ENCODE data around the gene KLRC3. TPM values are rescaled to one million over a fixed set of nuclear protein-coding genes. Genes with fewer than 3 reads are reported as not detected.
"Not testable (repeated sequence)": the region's sequence is repeated elsewhere in the genome, so short reads cannot be mapped to it uniquely, and the experiment has no call there.

KLRC3 gene
- total and polyA plus RNA-seq, 8 donors = not detected

DNA sequence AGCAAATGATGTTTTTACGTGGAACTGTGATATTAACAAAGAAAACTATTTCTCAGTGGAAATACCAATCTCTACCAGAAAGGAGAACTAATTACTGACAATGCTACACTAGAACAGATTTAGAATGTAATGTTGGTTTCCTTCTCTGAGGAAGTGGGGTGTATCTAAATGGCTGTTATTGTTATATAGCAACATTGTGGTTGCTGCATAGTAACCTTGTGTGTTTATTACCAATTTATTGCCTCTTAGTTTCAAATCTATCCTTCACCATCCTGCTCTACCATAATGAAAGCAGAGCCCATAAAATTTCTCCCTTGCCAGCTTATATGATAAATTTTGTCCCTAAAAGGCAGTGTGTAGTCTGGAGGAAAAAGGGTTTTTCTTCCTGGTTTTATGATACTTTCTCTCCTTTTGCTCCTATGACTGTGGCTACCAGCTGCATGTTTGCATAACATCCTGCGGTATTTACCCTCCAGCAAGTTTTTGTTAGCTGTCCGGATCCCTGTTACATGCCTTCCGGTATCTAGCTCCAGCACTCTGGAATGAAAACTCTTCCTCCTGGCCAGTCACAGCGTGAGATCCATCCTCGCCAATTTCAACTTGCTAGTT, 24.9 kb downstream of the KLRC3 start:
- Histone ChIP-seq H3K36me3 (no peaks in the 10 kb centered on the region), H3K27ac (peak overlapping the region in 2 of 4 donors; percentile 5 to 42), H3K9me3 (no peaks in the 10 kb centered on the region), H3K4me1 (no peaks in the 10 kb centered on the region), H3K4me3 (no peak overlapping the region), H3K27me3 (no peaks in the 10 kb centered on the region)
- no peak for DNase-seq
- ATAC-seq = peak; percentile 50 to 86 (median 86)
- intact Hi-C loops (cut with DNase I) = no loop called here
- TF ChIP-seq CTCF (IDR thresholded peaks at IDR 0.05) = no peak
- WGBS, 2 donors = 17 to 19% methylated on average over 6 of the region's 6 CpGs
- FAIRE-seq = peak; percentile 91

DNA sequence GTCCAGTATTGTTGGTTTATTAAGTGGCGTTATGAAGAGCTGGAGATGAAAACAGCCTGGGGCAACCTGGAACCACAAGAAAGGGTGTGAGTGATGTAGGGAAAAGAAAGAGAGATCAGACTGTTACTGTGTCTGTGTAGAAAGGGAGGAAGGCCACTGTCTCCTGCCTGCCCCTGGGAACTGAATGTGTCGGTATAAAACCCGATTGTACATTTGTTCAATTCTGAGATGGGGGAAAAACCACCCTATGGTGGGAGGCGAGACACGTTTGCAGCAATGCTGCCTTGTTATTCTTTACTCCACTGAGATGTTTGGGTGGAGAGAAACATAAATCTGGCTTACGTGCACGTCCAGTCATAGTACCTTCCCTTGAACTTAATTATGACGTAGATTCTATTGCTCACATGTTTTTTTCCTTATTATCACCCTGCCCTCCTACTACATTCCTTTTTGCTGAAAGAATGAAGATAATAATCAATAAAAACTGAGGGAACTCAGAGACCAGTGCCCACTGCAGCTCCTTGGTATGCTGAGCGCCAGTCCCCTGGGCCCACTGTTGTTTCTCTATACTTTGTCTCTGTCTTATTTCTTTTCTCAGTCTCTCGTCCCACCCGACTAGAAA, 25.8 kb downstream of the KLRC3 start:
- H3K36me3 ChIP-seq; DNase-seq; H3K4me3 ChIP-seq; H3K4me1 ChIP-seq; H3K27me3 ChIP-seq; FAIRE-seq; H3K9me3 ChIP-seq; ATAC-seq; H3K27ac ChIP-seq; intact Hi-C loops (cut with DNase I): not testable (repeated sequence)
- 85 to 90% methylated on average over 11 of the region's 11 CpGs for WGBS, 2 donors

GRCh38 chr12:10393291-10393690, 27.1 kb downstream of the KLRC3 start:
- H3K27ac ChIP-seq = no peak overlapping the region
- no peak for ATAC-seq
- DNase-seq = no peak
- H3K36me3 ChIP-seq = no peaks in the 10 kb centered on the region
- intact Hi-C loops (cut with DNase I) = no loop called here
- 54% methylated on average over 3 of the region's 3 CpGs for WGBS, 2 donors
- H3K4me1 ChIP-seq = no peaks in the 10 kb centered on the region
- H3K27me3 ChIP-seq = no peaks in the 10 kb centered on the region
- TF ChIP-seq CTCF (IDR thresholded peaks at IDR 0.05) = no peak
- no peak for FAIRE-seq
- H3K4me3 ChIP-seq = no peak overlapping the region
- no peaks in the 10 kb centered on the region for H3K9me3 ChIP-seq

DNA sequence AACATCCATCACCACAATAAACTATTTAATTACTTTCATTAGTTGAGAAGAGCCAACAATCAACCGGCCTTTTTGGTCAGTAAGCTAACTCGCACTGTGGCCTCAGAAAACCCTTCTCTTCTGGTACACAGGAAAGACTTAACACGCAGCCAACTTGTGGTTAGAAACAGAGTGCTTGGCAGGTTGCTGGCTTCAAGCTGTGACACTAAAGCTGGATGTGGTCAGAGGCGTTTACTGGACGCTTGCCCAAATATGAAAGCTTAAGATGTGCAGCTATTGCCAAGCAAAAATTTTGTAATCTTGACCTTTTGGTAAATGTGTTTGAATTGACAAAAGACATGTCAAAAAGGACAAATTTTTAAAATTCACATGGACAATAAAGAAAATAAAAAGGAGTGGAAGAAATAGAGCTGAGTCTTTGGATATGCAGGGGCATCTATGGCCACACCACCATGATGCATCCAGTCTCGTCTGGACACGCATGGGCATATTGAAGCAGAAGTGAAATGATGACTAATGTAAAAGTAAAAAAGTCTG, 27.9 kb downstream of the KLRC3 start:
- WGBS, 2 donors = 70 to 78% methylated on average over 7 of the region's 7 CpGs
- no peak overlapping the region for H3K27ac ChIP-seq
- no peaks in the 10 kb centered on the region for H3K4me1 ChIP-seq
- no peak overlapping the region for H3K4me3 ChIP-seq
- H3K9me3 ChIP-seq = no peaks in the 10 kb centered on the region
- no peaks in the 10 kb centered on the region for H3K27me3 ChIP-seq
- no peak for DNase-seq
- intact Hi-C loops (cut with DNase I) = no loop called here
- ATAC-seq = peak in 3 of 4 donors; percentile 42 to 77 (median 57)
- FAIRE-seq = no peak
- TF ChIP-seq CTCF (IDR thresholded peaks at IDR 0.05) = no peak
- H3K36me3 ChIP-seq = no peaks in the 10 kb centered on the region

GRCh38 chr12:10390991-10391390, 29.4 kb downstream of the KLRC3 start:
- H3K27ac ChIP-seq; DNase-seq; H3K9me3 ChIP-seq; H3K36me3 ChIP-seq; H3K27me3 ChIP-seq; intact Hi-C loops (cut with DNase I); H3K4me3 ChIP-seq; ATAC-seq; FAIRE-seq; H3K4me1 ChIP-seq: not testable (repeated sequence)
- 93 to 94% methylated on average over 7 of the region's 7 CpGs for WGBS, 2 donors

- no peak for TF ChIP-seq CTCF (IDR thresholded peaks at IDR 0.05)
- Histone ChIP-seq H3K4me3 (no peak within 1 kb of the TSS), H3K36me3 (no peaks in the 10 kb centered on the region), H3K27ac (no peak within 1 kb of the TSS), H3K9me3 (no peaks in the 10 kb centered on the region), H3K4me1 (no peaks in the 10 kb centered on the region), H3K27me3 (no peaks in the 10 kb centered on the region)
- WGBS, 2 donors = 78 to 81% methylated on average over 1 of the region's 1 CpG
- FAIRE-seq = no peak
- no peak for ATAC-seq
- intact Hi-C loops (cut with DNase I) = no loop called here
- DNase-seq = no peak
Measured at GRCh38 chr12:10389904-10390303, 30.5 kb downstream of the KLRC3 start, which contains the start of gene KLRK1. KLRK1 (minus strand) TSS chr12:10390041; CDS start chr12:10388810, 1,231 bp downstream.

Measured in pancreas (tissue), 10 donors.